Thyroid gland (tissue), 4 donors: ENCODE measurements around the gene FAM20A. TPM values are rescaled to one million over a fixed set of nuclear protein-coding genes. Genes with fewer than 3 reads are reported as not detected.

Experiments used
- DNase-seq, 2 donors: peaks; one replicate each; pipeline ENCODE4 v3.0.0-alpha.2; 2019
- H3K27ac ChIP-seq, 3 donors: fragments of 200-600 bp; sonication (generic); 1 replicate in 2 of 3; 2 replicates in 1 of 3; pipeline ENCODE4 v1.5.1; 2016 to 2019; ENCODE audit warnings: mild to moderate bottlenecking in 1 of 3, moderate library complexity in 1 of 3
- H3K27me3 ChIP-seq: fragments of 200-600 bp; sonication (generic); one replicate; pipeline ENCODE4 v1.5.1; 2019
- H3K36me3 ChIP-seq, 2 donors: fragments of 200-600 bp; sonication (generic); one replicate each; pipeline ENCODE4 v1.5.1; 2016 to 2019
- H3K4me1 ChIP-seq, 2 donors: fragments of 200-600 bp; sonication (generic); one replicate each; pipeline ENCODE4 v1.5.1; 2017 to 2019
- H3K4me3 ChIP-seq, 3 donors: fragments of 200-600 bp; sonication (generic); replicated peaks in 1 of 3; 1 replicate in 2 of 3; 2 replicates in 1 of 3; pipeline ENCODE4 v1.5.1; 2016; ENCODE audit warnings: mild to moderate bottlenecking in 1 of 3
- H3K9me3 ChIP-seq: fragments of 200-600 bp; sonication (generic); one replicate; pipeline ENCODE4 v1.5.1; 2017
- POLR2A ChIP-seq, 2 donors: fragments of 450-650 bp; IDR thresholded peaks; one replicate each; pipeline ENCODE4 v1.6.1; 2017; ENCODE audit warnings: antibody characterized with exemption in 2 of 2, mild to moderate bottlenecking in 2 of 2, moderate library complexity in 1 of 2
- WGBS, 2 donors: methylation state at CpG; one replicate each; pipeline ENCODE4 v1.1.5; 2017; 5-methylcytosine and 5-hydroxymethylcytosine counted together
- intact Hi-C: fragments of 100-400 bp; cut with DNase I; formaldehyde crosslinking; loops from one replicate; pipeline ENCODE4 v1.15.1; 2023
- total RNA-seq, 4 donors: library from RNA; depleted of rRNA; stranded (reverse); fragments of >200 nt; gene quantifications; one replicate each; pipeline ENCODE4 v1.2.3, GENCODE V29; 2016
- TF ChIP-seq, protein P1 (sequence below), 6 experiments: fragments of 200-600 bp in 3 of 6; fragments of 450-650 bp in 3 of 6; sonication (generic) in 3 of 6; IDR thresholded peaks; one replicate each; pipeline ENCODE4 v1.5.1; 2016 to 2019; ENCODE audit warnings: antibody characterized with exemption in 6 of 6, mild to moderate bottlenecking in 2 of 6, inconsistent platforms in 1 of 6, moderate library complexity in 1 of 6

FAM20A gene
- total RNA-seq, 4 donors from 2014 or later, result 7.6 to 20.8 (median 14.1) TPM

DNA sequence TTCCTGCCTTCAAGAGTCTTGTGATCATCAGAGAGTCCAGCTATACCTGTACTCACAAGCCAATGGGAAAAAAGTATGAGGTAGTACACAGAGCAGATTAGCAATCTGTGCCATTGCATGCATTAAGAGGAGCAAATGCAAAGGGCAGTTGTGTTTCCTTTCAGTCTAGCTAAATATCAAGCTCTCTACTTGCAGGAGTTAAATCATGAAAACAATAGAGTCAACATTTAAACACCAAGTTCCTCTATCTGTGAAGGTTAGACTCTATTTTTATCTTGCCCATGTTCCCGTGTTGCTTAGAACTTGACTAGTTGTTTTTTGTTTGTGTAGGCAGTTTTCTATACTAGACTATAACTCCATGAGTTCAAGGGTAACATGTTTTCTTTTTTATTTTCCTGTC, 4.7 kb upstream of the FAM20A start:
- 62 to 76% methylated on average over 1 of the region's 1 CpG for WGBS, 2 donors
- intact Hi-C loops, result loop anchor here (10.0 kb wide), 1 partner anchor 149 kb away; no protein-coding TSS in a partner anchor
- Histone ChIP-seq H3K27me3 (no peaks in the 10 kb centered on the region), H3K4me1 (peaks cover 0 to 11% of the 10 kb centered on the region in 2 donors), H3K36me3 (no peaks in the 10 kb centered on the region), H3K9me3 (no peaks in the 10 kb centered on the region), H3K27ac (no peak overlapping the region), H3K4me3 (no peak overlapping the region)
- no peak for DNase-seq
- TF ChIP-seq, protein P1, sequence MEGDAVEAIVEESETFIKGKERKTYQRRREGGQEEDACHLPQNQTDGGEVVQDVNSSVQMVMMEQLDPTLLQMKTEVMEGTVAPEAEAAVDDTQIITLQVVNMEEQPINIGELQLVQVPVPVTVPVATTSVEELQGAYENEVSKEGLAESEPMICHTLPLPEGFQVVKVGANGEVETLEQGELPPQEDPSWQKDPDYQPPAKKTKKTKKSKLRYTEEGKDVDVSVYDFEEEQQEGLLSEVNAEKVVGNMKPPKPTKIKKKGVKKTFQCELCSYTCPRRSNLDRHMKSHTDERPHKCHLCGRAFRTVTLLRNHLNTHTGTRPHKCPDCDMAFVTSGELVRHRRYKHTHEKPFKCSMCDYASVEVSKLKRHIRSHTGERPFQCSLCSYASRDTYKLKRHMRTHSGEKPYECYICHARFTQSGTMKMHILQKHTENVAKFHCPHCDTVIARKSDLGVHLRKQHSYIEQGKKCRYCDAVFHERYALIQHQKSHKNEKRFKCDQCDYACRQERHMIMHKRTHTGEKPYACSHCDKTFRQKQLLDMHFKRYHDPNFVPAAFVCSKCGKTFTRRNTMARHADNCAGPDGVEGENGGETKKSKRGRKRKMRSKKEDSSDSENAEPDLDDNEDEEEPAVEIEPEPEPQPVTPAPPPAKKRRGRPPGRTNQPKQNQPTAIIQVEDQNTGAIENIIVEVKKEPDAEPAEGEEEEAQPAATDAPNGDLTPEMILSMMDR (IDR thresholded peaks at IDR 0.05), result no peak
- TF ChIP-seq POLR2A (IDR thresholded peaks at IDR 0.05), result no peak

GRCh38 chr17:68603656-68604055, 2.5 kb upstream of the FAM20A start:
- WGBS, 2 donors, result 98% methylated on average over 3 of the region's 3 CpGs
- no peak for DNase-seq
- intact Hi-C loops, result loop anchor here (10.0 kb wide), 1 partner anchor 151 kb away; no protein-coding TSS in a partner anchor
- peaks cover 8 to 18% of the 10 kb centered on the region in 2 donors for H3K4me1 ChIP-seq
- no peak overlapping the region for H3K4me3 ChIP-seq
- no peaks in the 10 kb centered on the region for H3K9me3 ChIP-seq
- no peaks in the 10 kb centered on the region for H3K27me3 ChIP-seq
- no peaks in the 10 kb centered on the region for H3K36me3 ChIP-seq
- TF ChIP-seq, protein P1 (IDR thresholded peaks at IDR 0.05), result no peak
- no peak for TF ChIP-seq POLR2A (IDR thresholded peaks at IDR 0.05)
- no peak overlapping the region for H3K27ac ChIP-seq

GRCh38 chr17:68603027-68603426, 1.9 kb upstream of the FAM20A start:
- WGBS, 2 donors, result 87 to 91% methylated on average over 6 of the region's 6 CpGs
- Histone ChIP-seq H3K27me3 (no peaks in the 10 kb centered on the region), H3K4me3 (no peak overlapping the region), H3K27ac (no peak overlapping the region), H3K36me3 (no peaks in the 10 kb centered on the region), H3K4me1 (peaks cover 14 to 23% of the 10 kb centered on the region in 2 donors), H3K9me3 (no peaks in the 10 kb centered on the region)
- TF ChIP-seq, protein P1 (IDR thresholded peaks at IDR 0.05), result no peak
- no peak for TF ChIP-seq POLR2A (IDR thresholded peaks at IDR 0.05)
- intact Hi-C loops, result loop anchor here (10.0 kb wide), 1 partner anchor 152 kb away; no protein-coding TSS in a partner anchor
- no peak for DNase-seq

GRCh38 chr17:68602289-68602688, 1.1 kb upstream of the FAM20A start:
- intact Hi-C loops, result loop anchor here (10.0 kb wide), 1 partner anchor 153 kb away; no protein-coding TSS in a partner anchor
- no peak overlapping the region for H3K4me3 ChIP-seq
- H3K9me3 ChIP-seq, result no peaks in the 10 kb centered on the region
- H3K36me3 ChIP-seq, result no peaks in the 10 kb centered on the region
- no peaks in the 10 kb centered on the region for H3K27me3 ChIP-seq
- 81 to 85% methylated on average over 5 of the region's 5 CpGs for WGBS, 2 donors
- no peak for DNase-seq
- H3K4me1 ChIP-seq, result peaks cover 15 to 31% of the 10 kb centered on the region in 2 donors
- H3K27ac ChIP-seq, result no peak overlapping the region
- TF ChIP-seq POLR2A (IDR thresholded peaks at IDR 0.05), result no peak
- TF ChIP-seq, protein P1 (IDR thresholded peaks at IDR 0.05), result no peak

- no peaks in the 10 kb centered on the region for H3K36me3 ChIP-seq
- DNase-seq, result no peak
- peak overlapping the region in 2 of 3 donors; percentile 56 to 85 for H3K27ac ChIP-seq
- H3K4me3 ChIP-seq, result peak overlapping the region in 1 of 3 donors; percentile 66
- intact Hi-C loops, result loop anchor here (10.0 kb wide), 1 partner anchor 153 kb away; no protein-coding TSS in a partner anchor
- H3K27me3 ChIP-seq, result no peaks in the 10 kb centered on the region
- H3K9me3 ChIP-seq, result no peaks in the 10 kb centered on the region
- TF ChIP-seq POLR2A (IDR thresholded peaks at IDR 0.05), result no peak
- TF ChIP-seq, protein P1 (IDR thresholded peaks at IDR 0.05), result no peak
- H3K4me1 ChIP-seq, result peaks cover 19 to 36% of the 10 kb centered on the region in 2 donors
- 55 to 62% methylated on average over 6 of the region's 6 CpGs for WGBS, 2 donors
These were observed 560 bp upstream of the FAM20A start for GRCh38 chr17:68601565-68602288.
